ES-I3 (cell line): ENCODE measurements around the gene KRT34.
"Not testable (repeated sequence)": the region's sequence is repeated elsewhere in the genome, so short reads cannot be mapped to it uniquely, and the experiment has no call there.

Experiments used
- H3K36me3 ChIP-seq: 2 replicates; pipeline ENCODE4 v1.6.1; 2013; ENCODE audit warnings: mild to moderate bottlenecking, low read length, control low read depth, moderate library complexity; ENCODE audit not compliant: insufficient read depth
- H3K4me1 ChIP-seq: 2 replicates; pipeline ENCODE4 v1.6.1; 2013; ENCODE audit warnings: mild to moderate bottlenecking, control low read depth, low read length; ENCODE audit not compliant: insufficient read depth
- H3K9ac ChIP-seq: 2 replicates; pipeline ENCODE4 v1.6.1; 2013; ENCODE audit warnings: low read depth, mild to moderate bottlenecking, low read length, moderate library complexity
- H3K9me3 ChIP-seq: 2 replicates; pipeline ENCODE4 v1.6.1; 2013; ENCODE audit warnings: mild to moderate bottlenecking, low read length, moderate library complexity; ENCODE audit not compliant: control insufficient read depth, insufficient read depth

The KRT34 gene

DNA sequence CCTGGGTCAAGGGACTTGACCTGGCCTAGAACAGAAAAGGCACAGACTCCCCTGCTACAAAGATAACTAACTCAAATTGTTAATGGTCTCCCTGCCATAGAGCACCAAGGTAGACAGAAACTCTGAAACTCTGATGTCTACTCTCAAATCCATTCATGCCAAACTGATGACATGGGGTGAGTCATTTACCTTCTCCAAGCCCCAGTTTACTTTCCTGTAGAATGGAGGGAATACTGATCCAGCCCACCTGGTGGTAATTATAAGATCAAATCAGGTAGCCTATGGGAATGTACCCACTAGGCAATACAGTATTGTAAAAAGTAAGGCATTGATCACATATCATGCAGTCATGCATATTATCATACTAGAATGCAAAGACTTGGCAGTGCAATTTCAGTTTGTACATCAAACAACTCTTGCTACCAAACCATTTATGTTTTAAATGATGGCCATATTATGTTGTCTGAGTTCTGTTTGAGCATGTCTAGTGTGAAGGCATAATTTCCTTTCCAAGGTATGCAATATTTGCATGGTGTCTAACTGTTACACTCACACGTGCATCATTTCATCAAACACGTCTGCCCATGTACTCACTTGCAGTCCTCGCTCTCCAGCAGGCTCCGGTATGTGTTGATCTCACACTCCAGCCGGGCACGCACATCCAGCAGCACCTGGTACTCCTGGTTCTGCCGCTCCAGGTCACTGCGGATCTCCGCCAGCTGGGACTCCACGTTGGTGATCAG, 12.3 kb upstream of the KRT34 start:
- Histone ChIP-seq H3K9me3 (no peaks in the 10 kb centered on the region; the same call in 1 of the 2 replicates), H3K36me3 (no peaks in the 10 kb centered on the region), H3K9ac (no peak overlapping the region), H3K4me1 (no peaks in the 10 kb centered on the region)

DNA sequence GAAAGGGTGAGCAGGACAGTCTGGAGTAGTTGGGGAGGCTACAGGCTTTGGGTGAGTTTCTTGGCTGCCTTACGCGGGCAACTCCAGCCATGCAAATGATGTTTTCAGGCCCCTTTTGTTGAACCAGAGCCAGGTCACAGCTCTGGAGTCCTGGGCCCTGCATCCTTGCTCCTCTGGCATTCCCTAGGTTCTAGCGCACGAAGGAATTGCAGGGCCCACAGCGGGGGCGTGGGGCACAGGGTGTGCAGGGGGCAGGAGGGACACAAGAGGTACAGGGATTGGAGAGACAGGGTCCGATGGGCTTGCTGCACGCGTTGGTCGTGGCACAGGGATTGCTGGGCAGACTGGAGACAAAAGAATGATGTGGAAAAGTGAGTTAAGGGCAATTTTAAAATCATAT, 11.7 kb upstream of the KRT34 start:
- Histone ChIP-seq H3K9me3 (no peaks in the 10 kb centered on the region; the same call in 1 of the 2 replicates), H3K36me3 (no peaks in the 10 kb centered on the region), H3K4me1 (no peaks in the 10 kb centered on the region), H3K9ac (no peak overlapping the region)

DNA sequence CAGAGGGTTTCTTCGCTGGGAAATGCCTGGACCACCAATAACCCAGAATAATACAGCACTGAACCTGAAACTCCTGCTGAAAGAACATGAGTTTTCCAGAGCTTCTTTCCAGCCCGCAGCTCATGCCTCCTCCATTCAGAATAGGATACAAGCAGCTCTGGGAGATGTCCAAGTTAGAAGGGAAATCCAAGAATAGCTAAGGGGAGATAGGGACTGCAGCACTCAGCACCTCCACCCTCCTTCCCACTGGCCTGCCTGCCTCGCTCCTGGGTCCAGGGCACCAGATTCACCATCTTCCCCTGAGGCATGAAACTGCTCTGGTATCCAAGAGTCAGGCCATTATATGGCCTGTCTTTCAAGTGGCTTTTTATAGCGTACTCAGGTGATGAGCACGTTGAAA, 11.2 kb upstream of the KRT34 start:
- no peak overlapping the region for H3K9ac ChIP-seq
- no peaks in the 10 kb centered on the region for H3K4me1 ChIP-seq
- H3K9me3 ChIP-seq = no peaks in the 10 kb centered on the region; the same call in 1 of the 2 replicates
- H3K36me3 ChIP-seq = no peaks in the 10 kb centered on the region

DNA sequence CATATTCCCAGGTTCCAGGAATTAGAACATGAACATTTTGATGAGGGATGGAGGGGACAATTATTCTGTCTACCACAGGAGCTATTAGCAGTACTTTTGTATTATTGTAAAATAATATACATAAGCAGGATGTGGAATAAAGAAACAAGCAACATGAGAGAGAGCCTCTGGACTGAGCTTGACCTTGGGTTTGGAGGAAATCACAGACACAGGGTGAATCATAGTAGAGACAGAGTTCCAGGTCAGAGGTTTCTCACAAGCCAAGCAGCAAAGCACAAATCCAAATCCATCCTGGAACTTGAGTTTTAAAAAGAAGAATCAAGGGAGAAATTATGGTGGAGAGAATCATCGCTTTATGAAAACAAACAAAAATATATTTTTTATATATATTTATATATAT, 10.2 kb upstream of the KRT34 start:
- Histone ChIP-seq H3K9me3 (no peaks in the 10 kb centered on the region; the same call in 1 of the 2 replicates), H3K36me3 (no peaks in the 10 kb centered on the region), H3K9ac (no peak overlapping the region), H3K4me1 (no peaks in the 10 kb centered on the region)

DNA sequence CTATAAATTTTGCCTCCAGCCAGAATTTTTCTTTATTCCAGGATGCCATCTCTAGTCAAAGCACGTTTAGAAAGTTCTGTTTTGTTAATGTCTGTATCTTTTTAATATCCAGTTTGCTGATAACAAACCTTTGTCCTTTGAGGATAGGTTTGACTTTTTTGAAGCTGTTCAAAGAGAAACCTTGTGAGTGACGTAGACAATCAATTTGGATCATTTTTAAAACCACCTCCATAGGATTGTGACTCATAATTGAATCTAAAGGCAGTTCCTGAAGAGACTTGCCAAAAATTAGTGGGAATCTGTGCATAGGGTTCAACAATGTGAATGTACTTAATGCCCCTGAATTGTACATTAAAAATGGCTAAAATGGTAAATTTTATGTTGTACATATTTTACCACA, 9.4 kb upstream of the KRT34 start:
- Histone ChIP-seq H3K36me3 (no peaks in the 10 kb centered on the region), H3K4me1 (no peaks in the 10 kb centered on the region), H3K9me3 (no peaks in the 10 kb centered on the region; the same call in 1 of the 2 replicates), H3K9ac (no peak overlapping the region)

DNA sequence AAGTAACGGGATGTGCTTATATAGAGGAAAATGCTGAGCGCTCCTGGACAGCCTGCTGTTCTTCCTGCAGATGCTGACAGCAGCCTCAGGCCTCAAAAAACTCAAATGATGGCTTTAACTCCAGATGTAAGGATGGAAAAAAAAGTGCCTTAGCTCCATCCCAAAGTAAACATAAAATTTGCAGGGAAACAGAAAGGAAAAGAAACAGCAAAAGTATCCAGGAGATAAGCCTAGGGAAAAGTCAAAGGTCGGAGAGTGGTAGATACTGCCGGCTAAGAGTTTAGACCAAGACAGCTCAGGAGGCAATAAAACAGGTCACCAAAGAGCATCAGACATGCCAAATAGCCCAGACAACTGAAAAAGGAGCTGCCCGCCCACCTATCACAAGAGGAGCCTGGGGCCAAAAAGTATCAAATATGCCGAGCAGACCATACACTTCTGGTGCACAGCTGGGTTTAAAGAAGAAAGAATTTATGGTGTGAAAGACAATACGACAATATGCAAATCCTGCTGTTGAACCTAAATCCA, 8.4 kb upstream of the KRT34 start:
- Histone ChIP-seq H3K9ac (no peak overlapping the region), H3K4me1 (no peaks in the 10 kb centered on the region), H3K9me3 (no peaks in the 10 kb centered on the region; the same call in 1 of the 2 replicates), H3K36me3 (no peaks in the 10 kb centered on the region)

DNA sequence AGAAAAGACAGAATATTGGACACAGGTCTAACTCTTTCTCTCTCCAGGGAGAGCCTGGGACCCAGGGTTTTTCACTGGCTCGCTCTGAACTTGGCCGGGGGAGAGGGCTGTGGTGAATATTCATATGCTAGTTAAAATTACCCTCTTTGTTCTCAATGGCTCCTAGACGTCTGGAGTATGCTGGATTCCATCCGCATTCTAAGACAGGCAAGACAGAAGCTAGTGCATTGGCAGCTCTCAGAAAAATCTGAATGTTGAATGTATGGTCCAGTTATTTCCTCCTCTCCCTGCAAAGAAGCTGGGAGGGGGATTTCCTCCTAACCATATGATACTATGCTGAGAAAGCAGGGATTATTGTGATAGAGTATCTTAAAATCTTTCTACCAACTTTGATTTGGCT, 5.6 kb upstream of the KRT34 start:
- no peaks in the 10 kb centered on the region; the same call in 1 of the 2 replicates for H3K9me3 ChIP-seq
- no peak overlapping the region for H3K9ac ChIP-seq

DNA sequence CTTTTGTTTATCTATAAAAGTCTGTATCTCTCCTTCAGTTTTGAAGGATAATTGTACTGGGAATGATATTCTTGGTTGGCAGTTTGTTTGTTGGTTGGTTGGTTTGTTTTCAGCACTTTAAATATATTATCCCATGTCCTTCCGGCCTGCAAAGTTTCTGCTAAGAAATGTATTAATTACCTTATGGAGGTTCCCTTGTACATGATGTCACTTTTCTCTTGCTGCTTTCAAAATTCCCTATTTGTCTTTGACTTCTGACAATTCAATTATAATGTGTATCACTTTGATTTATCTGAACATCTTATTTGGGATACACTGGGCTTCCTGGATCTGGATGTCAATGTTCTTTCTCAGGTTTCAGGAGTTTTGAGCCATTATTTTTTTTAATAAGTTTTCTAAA, 4.1 kb upstream of the KRT34 start:
- Histone ChIP-seq H3K9me3 (no peaks in the 10 kb centered on the region; the same call in 1 of the 2 replicates), H3K36me3 (no peaks in the 10 kb centered on the region), H3K9ac (no peak overlapping the region), H3K4me1 (no peaks in the 10 kb centered on the region)

More for the DNA sequence above, 5.6 kb upstream of the KRT34 start:
- Histone ChIP-seq H3K36me3 (no peaks in the 10 kb centered on the region), H3K4me1 (no peaks in the 10 kb centered on the region)

DNA sequence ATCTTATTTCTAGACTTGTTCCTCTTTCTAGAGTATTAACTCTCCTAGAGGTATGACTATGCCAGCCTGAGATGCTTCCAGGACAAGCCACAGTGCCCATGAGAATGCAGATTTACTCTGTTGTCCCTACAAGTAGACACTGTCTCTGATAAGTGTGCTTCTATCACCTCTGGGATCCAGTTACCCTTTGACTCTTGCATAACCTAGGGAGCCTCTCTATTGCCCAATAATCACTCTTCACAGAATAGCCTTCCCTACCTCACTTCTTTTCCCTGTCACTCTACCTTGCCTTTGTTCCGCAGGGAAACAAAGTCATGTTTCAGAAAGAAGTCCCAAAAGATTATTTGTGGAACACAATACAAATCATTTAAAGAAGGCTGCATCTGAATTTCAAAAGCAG, 1.6 kb upstream of the KRT34 start:
- H3K4me1 ChIP-seq = no peaks in the 10 kb centered on the region
- no peaks in the 10 kb centered on the region for H3K36me3 ChIP-seq
- no peak overlapping the region for H3K9ac ChIP-seq
- H3K9me3 ChIP-seq = no peaks in the 10 kb centered on the region; the same call in 1 of the 2 replicates

DNA sequence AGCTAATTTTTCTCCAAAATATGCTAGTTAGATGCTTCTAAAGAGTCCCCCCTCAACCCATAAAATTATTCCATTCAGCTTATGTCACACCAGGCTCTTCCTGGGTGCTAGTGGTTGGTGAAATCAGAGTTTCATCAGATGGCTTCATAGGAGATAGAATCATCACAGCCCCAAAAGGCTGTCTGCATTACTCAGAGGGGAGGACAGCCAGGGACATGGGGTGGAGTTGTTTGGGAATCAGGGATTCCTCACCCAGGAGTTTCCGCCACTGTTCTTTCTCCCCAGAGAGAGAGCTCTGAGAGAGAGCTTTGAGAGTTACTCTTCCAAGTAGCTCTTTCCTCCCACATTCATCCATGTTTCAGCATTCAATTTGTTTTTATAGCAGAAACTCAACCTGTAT, 288 bp upstream of the KRT34 start:
- H3K4me1 ChIP-seq = peaks cover 4% of the 10 kb centered on the region; the same call in 1 of the 2 replicates
- H3K9ac ChIP-seq = no peak overlapping the region

DNA sequence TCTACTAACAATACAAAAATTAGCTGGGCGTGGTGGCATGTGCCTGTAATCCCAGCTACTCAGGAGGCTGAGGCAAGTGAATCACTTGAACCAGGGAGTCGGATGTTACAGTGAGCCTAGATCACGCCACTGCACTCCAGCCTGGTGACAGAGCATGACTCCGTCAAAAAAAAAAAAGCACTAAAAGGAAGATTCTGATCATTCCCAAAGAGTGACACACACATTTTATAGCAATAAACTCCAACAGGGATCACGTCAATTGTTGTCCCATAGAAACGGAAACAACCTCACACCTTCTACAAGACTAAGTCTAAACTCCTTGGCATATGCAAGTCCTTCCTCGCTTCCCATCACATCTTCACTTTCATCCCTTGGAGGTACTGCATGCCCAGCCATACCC, 2.0 kb downstream of the KRT34 start:
- not testable (repeated sequence) for H3K36me3 ChIP-seq, H3K9ac ChIP-seq, H3K9me3 ChIP-seq, H3K4me1 ChIP-seq

More for the DNA sequence above, 288 bp upstream of the KRT34 start:
- no peaks in the 10 kb centered on the region for H3K36me3 ChIP-seq
- H3K9me3 ChIP-seq = no peaks in the 10 kb centered on the region; the same call in 1 of the 2 replicates

DNA sequence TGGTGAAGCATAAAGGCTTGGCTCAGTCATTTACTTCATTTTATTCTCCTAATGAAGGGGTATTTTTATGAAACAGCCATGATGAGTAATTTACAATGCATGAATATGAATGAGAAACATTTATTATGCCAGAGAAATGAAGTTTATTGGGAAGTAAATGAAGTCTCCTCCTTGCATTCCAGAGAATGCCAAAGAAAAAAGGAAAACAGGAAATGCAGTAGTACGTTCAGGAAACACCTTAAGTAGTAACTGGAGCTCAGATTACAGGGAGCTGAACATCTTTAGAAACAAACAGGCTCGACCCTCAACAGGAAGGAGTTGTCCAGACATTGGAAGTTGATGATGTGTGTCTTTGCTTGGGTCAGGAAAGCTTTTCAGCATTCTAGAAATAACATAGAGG, 4.6 kb downstream of the KRT34 start:
- peaks cover 4% of the 10 kb centered on the region; the same call in 1 of the 2 replicates for H3K4me1 ChIP-seq
- H3K9ac ChIP-seq = no peak overlapping the region
- H3K36me3 ChIP-seq = no peaks in the 10 kb centered on the region
- no peaks in the 10 kb centered on the region for H3K9me3 ChIP-seq

DNA sequence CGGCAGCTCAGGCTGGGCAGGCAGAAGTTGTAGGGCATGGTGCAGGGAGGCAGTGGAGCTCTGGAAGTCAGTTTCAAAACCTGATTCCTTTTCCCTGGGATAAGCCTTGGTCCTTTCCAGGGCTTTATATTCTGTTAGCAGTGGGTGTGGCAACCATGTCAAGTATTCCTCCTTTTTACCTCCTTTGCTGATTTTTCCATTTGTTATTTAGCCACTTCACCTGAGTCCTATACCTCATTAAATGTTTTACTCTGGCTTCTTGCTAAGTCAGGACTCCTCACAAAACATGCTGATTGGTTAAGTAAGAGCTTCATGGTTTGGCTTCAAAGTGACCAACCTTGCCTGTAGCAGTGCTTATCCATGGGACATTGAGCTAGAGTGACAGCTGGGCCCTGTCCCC, 12.4 kb downstream of the KRT34 start, which contains the start of gene KRT33B:
TSS of gene KRT33B (minus strand) at position 101 of the 400 bp plus-strand sequence. CDS start at position 38, 63 bp downstream.
- Histone ChIP-seq H3K4me1 (no peaks in the 10 kb centered on the region), H3K36me3 (no peaks in the 10 kb centered on the region), H3K9me3 (no peaks in the 10 kb centered on the region), H3K9ac (no peak within 1 kb of the TSS)

DNA sequence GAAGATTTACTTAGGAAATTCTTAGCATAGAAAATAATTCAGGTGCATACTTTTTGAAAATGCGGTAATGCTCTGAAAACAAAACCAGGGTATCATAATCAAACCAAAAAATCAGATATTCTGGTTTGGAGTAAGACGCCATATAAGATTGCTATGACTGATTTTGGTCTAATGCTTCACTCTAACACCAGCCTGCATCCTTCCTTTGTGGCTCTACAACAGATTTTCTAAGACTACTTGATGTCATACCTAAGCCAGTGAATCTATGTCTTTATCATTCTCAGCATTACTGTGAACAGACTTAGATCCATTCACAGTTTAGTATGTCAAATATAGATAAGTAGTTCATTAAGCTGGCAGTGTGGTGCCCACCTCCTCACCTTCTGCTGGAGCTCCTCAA, 13.1 kb downstream of the KRT34 start:
- H3K36me3 ChIP-seq = no peaks in the 10 kb centered on the region
- no peaks in the 10 kb centered on the region for H3K4me1 ChIP-seq
- no peak overlapping the region for H3K9ac ChIP-seq
- no peaks in the 10 kb centered on the region for H3K9me3 ChIP-seq

DNA sequence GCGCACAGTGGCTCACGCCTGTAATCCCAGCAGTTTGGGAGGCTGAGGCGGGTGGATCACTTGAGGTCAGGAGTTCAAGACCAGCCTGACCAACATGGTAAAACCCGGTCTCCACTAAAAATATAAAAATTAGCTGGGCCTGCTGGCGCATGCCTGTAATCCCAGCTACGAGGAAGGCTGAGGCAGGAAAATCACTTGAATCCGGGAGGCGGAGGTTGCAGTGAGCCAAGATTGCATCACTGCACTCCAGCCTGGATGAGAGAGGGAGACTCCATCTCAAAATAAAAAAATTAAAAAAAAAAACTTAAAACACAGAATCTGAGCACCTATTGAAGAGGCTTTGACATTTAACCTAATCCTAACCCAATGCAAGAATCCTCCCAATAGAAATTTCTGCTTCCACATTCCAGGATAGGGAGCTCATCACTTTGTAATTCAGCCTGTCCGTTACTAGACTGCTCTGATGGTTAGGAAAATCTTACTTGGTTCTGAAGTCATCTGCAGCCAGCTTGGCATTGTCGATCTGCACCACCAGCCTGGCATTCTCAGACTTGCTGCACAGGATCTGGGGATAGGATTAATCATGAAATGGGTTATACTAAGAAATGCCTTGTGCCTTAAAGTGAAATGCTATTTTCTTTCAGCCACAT, 14.6 kb downstream of the KRT34 start:
- Histone ChIP-seq H3K9me3 (no peaks in the 10 kb centered on the region), H3K9ac (no peak overlapping the region), H3K4me1 (no peaks in the 10 kb centered on the region), H3K36me3 (no peaks in the 10 kb centered on the region)
